Naive thymus-derived CD4-positive, alpha-beta T cell (primary cell): Measurements from ENCODE around the gene CABLES2. TPM values are rescaled to one million over a fixed set of nuclear protein-coding genes. Genes with fewer than 3 reads are reported as not detected.

Experiments
- ATAC-seq: fragments of 150-1000 bp; cut with Tn5 transposase; 2 replicates; pipeline ENCODE4 v1.10.0; 2021; ENCODE audit warnings: mild to moderate bottlenecking, moderate library complexity
- CTCF ChIA-PET: fragments of 350-600 bp; sonication (Branson Sonifier 250); formaldehyde crosslinking; loops from one replicate; lab custom pipeline; 2021; ENCODE audit warnings: antibody characterized with exemption; lab: Charles Lee
- POLR2A ChIA-PET: fragments of 350-600 bp; sonication (Branson Sonifier 250); formaldehyde crosslinking; loops from one replicate; lab custom pipeline; 2021; ENCODE audit warnings: antibody characterized with exemption, inconsistent platforms; lab: Charles Lee
- DNase-seq, 9 donors: peaks; one replicate each; pipeline versions ENCODE4 v3.0.0 to v3.0.0-alpha.2; 2020 to 2022; ENCODE audit warnings: mixed read lengths in 1 of 9
- H3K27ac ChIP-seq: one replicate; pipeline ENCODE4 v1.7.0; 2013; ENCODE audit warnings: mild to moderate bottlenecking, low read depth, low read length, moderate library complexity
- H3K27me3 ChIP-seq, 2 donors: one replicate each; pipeline ENCODE4 v1.7.0; 2013; ENCODE audit warnings: low read length in 2 of 2, mild to moderate bottlenecking in 2 of 2, moderate library complexity in 2 of 2; ENCODE audit not compliant: control insufficient read depth in 2 of 2, insufficient read depth in 2 of 2
- H3K36me3 ChIP-seq, 3 experiments: 1 replicate in 2 of 3; 2 replicates in 1 of 3; pipeline ENCODE4 v1.7.0; 2013; ENCODE audit warnings: low read length in 3 of 3, mild to moderate bottlenecking in 3 of 3, moderate library complexity in 1 of 3; ENCODE audit not compliant: insufficient read depth in 3 of 3, control insufficient read depth in 2 of 3
- H3K4me1 ChIP-seq, 2 donors: one replicate each; pipeline ENCODE4 v1.7.0; 2013; ENCODE audit warnings: low read length in 2 of 2, mild to moderate bottlenecking in 2 of 2, moderate library complexity in 1 of 2; ENCODE audit not compliant: control insufficient read depth in 2 of 2, insufficient read depth in 2 of 2
- H3K4me3 ChIP-seq: 2 replicates; pipeline ENCODE4 v1.7.0; 2013; ENCODE audit warnings: mild to moderate bottlenecking, low read length
- H3K9me3 ChIP-seq, 3 experiments: 1 replicate in 2 of 3; 2 replicates in 1 of 3; pipeline ENCODE4 v1.7.0; 2013; ENCODE audit warnings: low read length in 3 of 3; ENCODE audit not compliant: control insufficient read depth in 2 of 3
- H3K27ac Mint-ChIP-seq, 9 donors: one replicate each; pipeline ENCODE4 v1.8.0; 2020 to 2022; ENCODE audit warnings: mixed read lengths in 9 of 9, mild to moderate bottlenecking in 8 of 9, moderate library complexity in 5 of 9, inconsistent platforms in 2 of 9
- H3K27me3 Mint-ChIP-seq, 5 donors: one replicate each; pipeline ENCODE4 v1.8.0; 2021 to 2022; ENCODE audit warnings: mixed read lengths in 5 of 5, mild to moderate bottlenecking in 1 of 5
- H3K36me3 Mint-ChIP-seq, 5 donors: one replicate each; pipeline ENCODE4 v1.8.0; 2020 to 2022; ENCODE audit warnings: mixed read lengths in 5 of 5, mild to moderate bottlenecking in 3 of 5, inconsistent platforms in 1 of 5
- H3K4me1 Mint-ChIP-seq, 7 donors: one replicate each; pipeline ENCODE4 v1.8.0; 2020 to 2022; ENCODE audit warnings: mixed read lengths in 7 of 7, mild to moderate bottlenecking in 3 of 7, inconsistent platforms in 1 of 7
- H3K4me3 Mint-ChIP-seq, 10 donors: one replicate each; pipeline ENCODE4 v1.8.0; 2020 to 2022; ENCODE audit warnings: mild to moderate bottlenecking in 10 of 10, mixed read lengths in 10 of 10, moderate library complexity in 6 of 10, inconsistent platforms in 2 of 10
- H3K9me3 Mint-ChIP-seq, 11 donors: one replicate each; pipeline ENCODE4 v1.8.0; 2020 to 2022; ENCODE audit warnings: mixed read lengths in 11 of 11, mild to moderate bottlenecking in 4 of 11, inconsistent platforms in 1 of 11, moderate library complexity in 1 of 11
- intact Hi-C, 2 donors: fragments of 100-400 bp; cut with micrococcal nuclease; formaldehyde crosslinking; loops; one replicate each; pipeline ENCODE4 v1.15.1; 2023
- polyA plus RNA-seq, 2 donors: library from polyadenylated mRNA; unstranded; fragments of 300-500 nt; fragmentation: Illumina TruSeq; gene quantifications; one replicate each; pipeline ENCODE4 v1.2.3, GENCODE V29; 2021
- total RNA-seq, 6 experiments: library from RNA in 5 of 6; stranded (reverse) in 5 of 6; gene quantifications; 1 replicate in 5 of 6; 2 replicates in 1 of 6; pipeline ENCODE4 v1.2.3 and lab custom pipeline; 2021 to 2026

The CABLES2 gene
- total and polyA plus RNA-seq, 7 experiments from 2014 or later = 0.61 to 16.7 (median 5.6) TPM

DNA sequence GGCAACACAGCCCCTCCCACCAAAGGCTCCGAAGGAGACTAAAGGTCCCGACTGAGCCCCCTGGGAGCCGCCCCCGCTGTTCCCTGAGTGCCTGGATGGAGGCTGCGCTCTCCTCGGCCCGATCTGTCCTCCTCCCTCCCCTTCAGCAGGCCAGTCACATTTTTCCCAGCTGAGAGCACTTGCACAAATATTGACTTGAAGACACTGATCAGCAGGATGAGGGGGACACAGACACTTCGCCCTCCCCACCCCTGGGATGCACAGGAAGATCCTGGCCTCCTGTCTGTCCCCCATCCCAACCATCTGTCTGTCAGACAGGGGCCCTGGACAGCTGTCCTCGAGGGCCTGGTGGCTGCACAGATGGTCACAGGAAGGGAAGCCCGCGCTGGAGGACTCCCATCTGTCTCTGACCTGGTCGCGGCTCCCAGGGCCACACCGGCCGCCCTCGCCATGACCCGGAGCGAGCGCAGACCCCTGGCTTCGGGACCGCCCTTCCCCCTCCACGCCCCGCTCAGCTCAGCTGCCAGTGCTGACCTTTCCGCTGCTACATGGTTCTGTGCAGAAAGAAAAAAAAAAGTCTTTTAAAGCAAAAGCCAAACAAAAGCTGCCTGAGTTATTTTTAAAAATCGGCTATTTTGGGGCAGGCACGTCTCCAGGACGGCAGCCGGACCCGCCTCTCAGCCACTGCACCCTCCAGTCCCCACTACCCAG is 51.1 kb downstream of the CABLES2 start:
- Mint-ChIP-seq H3K27me3 (no peaks in the 10 kb centered on the region), H3K9me3 (no peaks in the 10 kb centered on the region), H3K4me3 (no peak overlapping the region), H3K4me1 (no peaks in the 10 kb centered on the region), H3K36me3 (no peaks in the 10 kb centered on the region), H3K27ac (no peak overlapping the region)
- Histone ChIP-seq H3K27ac (no peak overlapping the region), H3K9me3 (no peaks in the 10 kb centered on the region), H3K36me3 (no peaks in the 10 kb centered on the region), H3K4me1 (no peaks in the 10 kb centered on the region), H3K4me3 (no peak overlapping the region), H3K27me3 (no peaks in the 10 kb centered on the region)
- DNase-seq = no peak
- POLR2A ChIA-PET = no interaction called here
- ATAC-seq = no peak
- intact Hi-C loops = no loop called here
- CTCF ChIA-PET = no interaction called here

DNA sequence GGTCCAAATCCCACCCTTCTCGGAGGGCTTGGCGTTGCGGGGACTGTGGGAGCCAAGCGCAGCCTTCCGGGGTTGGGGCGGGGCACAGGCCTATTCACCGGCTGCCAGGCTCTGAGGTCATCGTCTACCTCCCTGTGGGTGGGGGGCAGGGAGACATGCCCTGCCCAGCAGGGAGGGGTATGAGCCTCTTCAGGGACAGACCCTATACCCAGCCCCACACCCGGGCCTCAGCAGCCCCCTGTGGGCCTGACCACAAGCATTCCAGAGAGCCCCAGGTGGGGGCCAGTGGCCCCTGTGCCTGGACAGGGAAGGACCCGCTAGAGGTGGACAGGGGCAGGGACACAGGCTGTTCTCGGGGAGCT is 51.6 kb downstream of the CABLES2 start:
- ATAC-seq (no peak), DNase-seq (no peak)
- H3K27me3 Mint-ChIP-seq = no peaks in the 10 kb centered on the region
- ChIA-PET CTCF (no interaction called here), POLR2A (no interaction called here)
- no peaks in the 10 kb centered on the region for H3K36me3 ChIP-seq
- no peak overlapping the region for H3K4me3 Mint-ChIP-seq
- intact Hi-C loops = no loop called here
- H3K27ac ChIP-seq = no peak overlapping the region
- no peaks in the 10 kb centered on the region for H3K4me1 ChIP-seq
- no peaks in the 10 kb centered on the region for H3K9me3 Mint-ChIP-seq
- H3K4me3 ChIP-seq = no peak overlapping the region
- H3K36me3 Mint-ChIP-seq = no peaks in the 10 kb centered on the region
- H3K27me3 ChIP-seq = no peaks in the 10 kb centered on the region
- H3K9me3 ChIP-seq = no peaks in the 10 kb centered on the region
- no peak overlapping the region for H3K27ac Mint-ChIP-seq
- no peaks in the 10 kb centered on the region for H3K4me1 Mint-ChIP-seq

DNA sequence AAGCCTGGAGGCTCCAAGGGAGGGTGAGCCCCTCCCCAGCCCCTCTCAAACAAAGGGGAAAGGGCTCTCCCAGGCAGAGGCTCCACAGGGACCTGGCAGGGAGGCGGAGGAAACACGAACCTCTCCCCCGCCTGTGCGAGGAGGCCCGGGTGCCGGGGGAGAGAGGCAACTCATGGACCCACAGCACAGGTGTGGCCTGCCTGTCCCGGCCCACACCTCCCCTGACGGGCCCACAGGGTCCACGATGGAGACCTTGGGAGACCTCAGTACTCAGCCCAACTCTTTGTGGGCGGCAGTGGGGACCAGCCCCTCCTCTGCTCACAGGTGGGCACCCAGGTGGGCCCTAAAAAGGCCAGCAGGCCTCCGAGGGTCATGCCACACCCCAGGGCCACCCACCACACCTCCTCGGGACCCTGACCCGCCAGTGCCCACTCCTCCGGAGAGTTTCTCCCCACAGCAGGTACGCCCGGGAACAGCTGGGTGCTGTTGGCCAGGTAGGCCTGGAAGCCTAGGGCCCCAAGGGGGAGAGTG is 52.2 kb downstream of the CABLES2 start:
- Histone ChIP-seq H3K9me3 (no peaks in the 10 kb centered on the region), H3K4me3 (no peak overlapping the region), H3K27ac (no peak overlapping the region), H3K27me3 (no peaks in the 10 kb centered on the region), H3K36me3 (no peaks in the 10 kb centered on the region), H3K4me1 (no peaks in the 10 kb centered on the region)
- H3K4me1 Mint-ChIP-seq = no peaks in the 10 kb centered on the region
- H3K36me3 Mint-ChIP-seq = no peaks in the 10 kb centered on the region
- intact Hi-C loops = no loop called here
- CTCF ChIA-PET = no interaction called here
- H3K27me3 Mint-ChIP-seq = no peaks in the 10 kb centered on the region
- POLR2A ChIA-PET = no interaction called here
- no peaks in the 10 kb centered on the region for H3K9me3 Mint-ChIP-seq
- DNase-seq (no peak), ATAC-seq (no peak)
- no peak overlapping the region for H3K4me3 Mint-ChIP-seq
- H3K27ac Mint-ChIP-seq = no peak overlapping the region

DNA sequence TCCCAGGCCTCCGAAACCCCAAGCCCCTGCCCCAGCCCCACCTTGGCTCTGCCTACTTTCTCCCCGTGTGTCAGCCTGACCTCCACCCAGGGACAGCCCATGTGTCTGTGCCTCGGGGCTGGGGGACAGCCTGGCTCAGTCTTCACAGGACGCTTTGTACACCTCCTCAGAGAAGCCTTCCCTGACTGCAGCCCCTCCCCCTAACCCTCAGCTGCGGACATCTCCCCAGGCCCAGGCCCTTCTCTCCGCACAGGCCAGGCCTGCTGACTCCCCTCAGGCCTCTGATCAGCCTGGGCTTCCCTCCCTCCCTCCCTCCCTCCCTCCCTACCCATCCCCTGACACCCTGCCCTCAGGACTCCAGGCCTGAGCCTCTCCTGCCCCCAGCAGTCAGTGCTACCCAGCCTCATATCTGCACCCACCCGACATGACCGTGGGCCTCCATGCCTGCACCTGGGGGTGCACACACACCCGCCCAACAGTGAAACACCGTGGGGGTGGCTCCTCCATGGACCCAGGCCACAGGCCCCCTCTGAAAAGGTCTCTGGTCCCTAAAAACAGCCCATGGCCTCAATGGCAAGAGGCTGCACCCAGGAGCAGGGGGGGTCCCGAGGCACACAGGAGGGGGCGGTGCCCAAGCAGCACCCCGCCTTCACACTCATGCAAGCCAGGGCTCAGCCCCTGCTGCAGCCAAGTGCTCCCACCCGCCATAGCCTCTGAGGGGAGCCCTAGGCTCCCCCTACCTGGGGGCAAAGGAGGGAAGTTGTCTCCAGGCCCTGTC is 52.9 kb downstream of the CABLES2 start:
- Histone ChIP-seq H3K4me3 (no peak overlapping the region), H3K27ac (no peak overlapping the region), H3K9me3 (no peaks in the 10 kb centered on the region), H3K36me3 (no peaks in the 10 kb centered on the region), H3K27me3 (no peaks in the 10 kb centered on the region), H3K4me1 (no peaks in the 10 kb centered on the region)
- Mint-ChIP-seq H3K36me3 (no peaks in the 10 kb centered on the region), H3K9me3 (peaks cover 0 to 2% (median 0%) of the 10 kb centered on the region in 11 donors), H3K27me3 (no peaks in the 10 kb centered on the region), H3K4me3 (no peak overlapping the region), H3K4me1 (no peaks in the 10 kb centered on the region), H3K27ac (no peak overlapping the region)
- ChIA-PET POLR2A (no interaction called here), CTCF (no interaction called here)
- ATAC-seq (no peak), DNase-seq (no peak)
- intact Hi-C loops = no loop called here

DNA sequence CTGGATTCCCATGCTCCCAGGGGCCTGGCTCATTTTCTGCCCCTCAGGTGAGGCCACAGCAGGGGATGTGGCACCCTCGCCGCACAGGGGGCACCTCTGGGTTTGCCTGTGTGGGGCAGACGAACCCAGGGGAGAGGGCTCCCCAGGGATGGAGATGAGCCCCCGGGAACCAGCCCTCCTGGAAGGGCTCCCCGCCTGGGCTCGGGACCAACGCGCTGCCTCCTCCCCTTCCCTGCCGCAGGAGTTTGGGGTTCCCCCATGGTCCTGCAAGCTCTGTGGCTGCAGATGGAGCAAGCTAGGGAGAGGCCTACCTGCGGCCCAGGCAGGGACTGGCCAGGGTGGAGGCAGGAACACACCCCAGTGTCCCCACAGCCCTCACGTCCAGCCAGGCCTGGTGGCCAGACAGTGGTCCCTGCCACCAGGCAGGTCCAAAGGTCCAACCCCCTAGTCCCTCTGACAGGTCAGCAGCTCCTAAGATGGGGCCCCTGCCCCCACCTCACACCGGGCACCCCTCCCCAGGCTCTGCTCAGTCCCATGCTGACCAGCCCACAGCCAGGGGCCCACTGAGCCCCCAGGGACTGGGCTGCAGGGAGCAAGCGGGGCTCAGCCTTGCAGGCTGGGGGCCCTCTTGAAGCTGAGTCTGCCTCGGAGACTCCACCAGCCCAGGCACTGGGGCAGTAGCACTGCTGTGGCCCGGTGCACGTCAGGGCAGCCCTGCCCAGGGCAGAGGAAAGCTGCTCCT is 53.6 kb downstream of the CABLES2 start:
- no peak for ATAC-seq
- Mint-ChIP-seq H3K27ac (no peak overlapping the region), H3K4me3 (no peak overlapping the region), H3K4me1 (peaks cover 0 to 3% (median 0%) of the 10 kb centered on the region in 7 donors), H3K27me3 (no peaks in the 10 kb centered on the region), H3K36me3 (peaks cover 0 to 4% (median 4%) of the 10 kb centered on the region in 5 donors), H3K9me3 (peaks cover 0 to 6% (median 3%) of the 10 kb centered on the region in 11 donors)
- Histone ChIP-seq H3K27ac (no peak overlapping the region), H3K4me1 (no peaks in the 10 kb centered on the region), H3K9me3 (no peaks in the 10 kb centered on the region), H3K4me3 (no peak overlapping the region), H3K27me3 (no peaks in the 10 kb centered on the region), H3K36me3 (no peaks in the 10 kb centered on the region)
- POLR2A ChIA-PET = no interaction called here
- CTCF ChIA-PET = no interaction called here
- intact Hi-C loops = no loop called here
- no peak for DNase-seq

DNA sequence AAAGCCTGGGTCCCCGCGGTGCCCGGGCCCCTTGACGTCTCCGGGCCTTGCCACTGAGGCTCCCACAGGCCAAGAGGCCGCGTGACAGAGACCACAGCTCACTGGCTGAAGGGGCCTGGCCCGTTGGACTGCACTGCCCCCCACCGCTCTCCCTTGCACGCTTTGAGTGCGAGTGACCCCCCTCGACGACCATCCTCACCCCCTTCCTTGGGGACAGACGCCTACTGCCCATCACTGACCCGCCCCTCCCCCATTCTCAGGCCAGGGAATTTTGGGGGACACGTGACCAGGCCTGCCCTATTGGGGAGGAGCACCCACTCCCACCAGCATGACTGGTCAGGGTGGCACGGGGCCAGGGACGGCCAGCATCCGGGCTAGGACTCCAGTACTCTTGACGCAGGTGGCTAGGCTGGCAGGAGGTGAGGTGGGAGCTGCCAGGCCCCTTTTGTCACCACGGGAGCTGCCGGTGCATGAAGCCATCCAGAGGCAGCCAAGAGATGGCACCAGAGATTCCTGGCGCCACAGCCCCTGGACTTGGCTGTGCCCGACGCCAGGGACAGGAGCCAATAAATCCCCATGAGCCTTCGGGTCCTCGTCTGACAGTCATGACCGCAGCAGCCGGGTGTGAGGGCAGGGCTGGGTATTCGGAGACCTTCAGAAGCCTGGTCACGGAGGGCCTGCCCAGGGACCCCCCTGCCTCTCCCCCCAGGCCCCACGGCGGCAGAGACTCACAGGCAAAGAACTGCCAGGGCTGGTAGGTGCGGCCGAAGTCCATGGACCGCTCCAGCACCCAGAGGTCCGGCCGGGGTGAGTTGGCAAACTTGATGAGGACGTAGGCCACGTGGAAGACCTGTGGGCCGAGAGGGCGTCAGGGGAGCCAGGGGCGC is 54.4 kb downstream of the CABLES2 start:
- no peak overlapping the region for H3K4me3 Mint-ChIP-seq
- peaks cover 0 to 4% (median 4%) of the 10 kb centered on the region in 5 donors for H3K36me3 Mint-ChIP-seq
- no peaks in the 10 kb centered on the region for H3K27me3 Mint-ChIP-seq
- H3K27ac ChIP-seq = no peak overlapping the region
- H3K27me3 ChIP-seq = no peaks in the 10 kb centered on the region
- no peaks in the 10 kb centered on the region for H3K36me3 ChIP-seq
- H3K4me3 ChIP-seq = no peak overlapping the region
- POLR2A ChIA-PET = no interaction called here
- CTCF ChIA-PET = no interaction called here
- H3K4me1 ChIP-seq = no peaks in the 10 kb centered on the region
- no peaks in the 10 kb centered on the region for H3K9me3 ChIP-seq
- intact Hi-C loops = no loop called here
- ATAC-seq = no peak
- no peak overlapping the region for H3K27ac Mint-ChIP-seq
- H3K9me3 Mint-ChIP-seq = peaks cover 0 to 11% (median 5%) of the 10 kb centered on the region in 11 donors
- no peak for DNase-seq
- H3K4me1 Mint-ChIP-seq = peaks cover 0 to 3% (median 0%) of the 10 kb centered on the region in 7 donors
